ENCODE measurements around the gene EMILIN3. TPM values are rescaled to one million over a fixed set of nuclear protein-coding genes. Genes with fewer than 3 reads are reported as not detected.

The EMILIN3 gene, protein sequence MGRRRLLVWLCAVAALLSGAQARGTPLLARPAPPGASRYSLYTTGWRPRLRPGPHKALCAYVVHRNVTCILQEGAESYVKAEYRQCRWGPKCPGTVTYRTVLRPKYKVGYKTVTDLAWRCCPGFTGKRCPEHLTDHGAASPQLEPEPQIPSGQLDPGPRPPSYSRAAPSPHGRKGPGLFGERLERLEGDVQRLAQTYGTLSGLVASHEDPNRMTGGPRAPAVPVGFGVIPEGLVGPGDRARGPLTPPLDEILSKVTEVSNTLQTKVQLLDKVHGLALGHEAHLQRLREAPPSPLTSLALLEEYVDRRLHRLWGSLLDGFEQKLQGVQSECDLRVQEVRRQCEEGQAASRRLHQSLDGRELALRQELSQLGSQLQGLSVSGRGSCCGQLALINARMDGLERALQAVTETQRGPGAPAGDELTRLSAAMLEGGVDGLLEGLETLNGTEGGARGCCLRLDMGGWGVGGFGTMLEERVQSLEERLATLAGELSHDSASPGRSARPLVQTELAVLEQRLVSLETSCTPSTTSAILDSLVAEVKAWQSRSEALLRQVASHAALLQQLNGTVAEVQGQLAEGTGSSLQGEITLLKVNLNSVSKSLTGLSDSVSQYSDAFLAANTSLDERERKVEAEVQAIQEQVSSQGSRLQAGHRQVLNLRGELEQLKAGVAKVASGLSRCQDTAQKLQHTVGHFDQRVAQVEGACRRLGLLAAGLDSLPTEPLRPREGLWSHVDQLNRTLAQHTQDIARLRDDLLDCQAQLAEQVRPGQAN
- total RNA-seq (2021; ENCODE audit: unreplicated experiment) = not detected
- polyA plus RNA-seq (2012) = 0.06 and 0.16 TPM in 2 replicates
- not detected for Bru-seq, nascent RNA
- BruChase-seq, experiment 1, labeled RNA remaining after a 6-hour chase = not detected
- BruChase-seq, experiment 2, labeled RNA remaining after a 2-hour chase = not detected
- long read RNA-seq = 0 reads

DNA sequence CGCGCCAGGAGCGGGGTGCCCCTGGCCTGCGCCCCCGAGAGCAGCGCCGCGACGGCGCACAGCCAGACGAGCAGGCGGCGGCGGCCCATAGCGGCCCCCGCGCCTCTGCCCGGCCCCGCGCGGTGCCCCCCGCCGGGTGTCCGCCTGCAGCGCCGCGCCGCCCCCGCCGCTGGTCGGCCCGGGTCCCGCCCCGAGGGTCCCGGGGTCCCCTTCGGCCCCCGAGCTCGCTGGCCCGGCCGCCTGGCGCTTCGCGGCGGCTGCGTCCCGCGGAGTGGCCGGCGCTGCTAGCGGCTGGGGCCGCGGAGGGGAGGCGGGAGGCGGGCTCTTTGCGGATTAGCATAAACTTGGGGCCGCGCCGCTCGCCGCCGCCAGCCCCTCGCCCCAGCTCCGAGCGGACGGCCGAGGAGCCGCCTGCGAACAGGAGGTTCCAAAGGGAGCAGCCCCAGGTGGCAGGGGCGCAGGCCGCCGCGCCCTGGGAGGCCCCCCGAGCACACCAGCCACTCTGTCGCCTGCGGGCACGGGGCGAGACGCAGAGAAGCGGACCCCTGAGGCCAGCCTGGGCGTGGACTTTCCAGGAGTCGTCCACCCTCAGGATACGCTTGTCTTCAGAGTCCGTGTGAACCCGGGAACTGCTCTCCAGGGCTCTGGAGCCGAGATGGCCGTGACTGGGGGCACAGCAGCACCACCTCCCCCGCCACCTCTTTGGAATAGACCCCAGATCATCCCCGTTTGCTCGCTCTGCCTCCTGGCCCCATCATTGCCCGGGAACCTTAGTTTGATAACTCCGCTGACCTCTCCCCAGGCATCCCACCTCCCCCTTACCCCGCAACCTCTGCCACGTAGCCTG lies at the start of gene EMILIN3:
Gene EMILIN3, minus strand, starts transcription at position 273 of the 847 bp plus-strand sequence. Its CDS starts 184 bp downstream, at position 89.
- no peak within 1 kb of the TSS for H2AFZ ChIP-seq (ENCODE audit: low read depth, low read length, poor library complexity, severe bottlenecking)
- ChIA-PET CTCF (no interaction called here), POLR2A (no interaction called here), RAD21 (ENCODE audit: low non-redundant PET in 1 of 2, low total read pairs in 2 of 2, uncharacterized antibody in 2 of 2, unreplicated experiment in 2 of 2) (no interaction called here)
- BruUV-seq (replicated peaks) = no TSS peak
- H3K79me2 ChIP-seq (ENCODE audit: insufficient read depth, low read length) = no peaks in the 10 kb centered on the region
- no peaks in the 10 kb centered on the region for H3K27me3 ChIP-seq (ENCODE audit: insufficient read depth, low read length)
- DNase-seq (ENCODE audit: low read depth, low spot score) (no peak), ATAC-seq (no peak)
- H3K36me3 ChIP-seq (ENCODE audit: control insufficient read depth in 1 of 2, insufficient read depth in 2 of 2, low read length in 2 of 2) = no peaks in the 10 kb centered on the region
- no peaks in the 10 kb centered on the region for H4K20me1 ChIP-seq (ENCODE audit: insufficient read depth)
- no peak within 1 kb of the TSS for H3K4me2 ChIP-seq (ENCODE audit: low read length)
- H3K27ac ChIP-seq (ENCODE audit: low read depth, low read length) = no peak within 1 kb of the TSS
- no peaks in the 10 kb centered on the region for H3K4me1 ChIP-seq (ENCODE audit: control insufficient read depth in 1 of 2, insufficient read depth in 2 of 2, low read length in 2 of 2)
- no peaks in the 10 kb centered on the region for H3K9me3 ChIP-seq (ENCODE audit: control insufficient read depth in 1 of 2, insufficient read depth in 1 of 2, low read depth in 1 of 2, low read length in 2 of 2)
- no peak for TF ChIP-seq EGR1 (IDR thresholded peaks at IDR 0.05; ENCODE audit: low read depth)
- no peak for TF ChIP-seq SIN3A (IDR thresholded peaks at IDR 0.05; ENCODE audit: low read depth)
- TF ChIP-seq EZH2 (IDR thresholded peaks at IDR 0.05) = no peak
- H3K9me2 ChIP-seq (ENCODE audit: insufficient read depth) = no peaks in the 10 kb centered on the region
- intact Hi-C loops (cut with micrococcal nuclease) = no loop called here
- no peak within 1 kb of the TSS for H3K9ac ChIP-seq (ENCODE audit: low read length)
- H3K4me3 ChIP-seq (replicated peaks in 1 of 2; ENCODE audit: low read depth in 1 of 2, low read length in 2 of 2) = no peak within 1 kb of the TSS

DNA sequence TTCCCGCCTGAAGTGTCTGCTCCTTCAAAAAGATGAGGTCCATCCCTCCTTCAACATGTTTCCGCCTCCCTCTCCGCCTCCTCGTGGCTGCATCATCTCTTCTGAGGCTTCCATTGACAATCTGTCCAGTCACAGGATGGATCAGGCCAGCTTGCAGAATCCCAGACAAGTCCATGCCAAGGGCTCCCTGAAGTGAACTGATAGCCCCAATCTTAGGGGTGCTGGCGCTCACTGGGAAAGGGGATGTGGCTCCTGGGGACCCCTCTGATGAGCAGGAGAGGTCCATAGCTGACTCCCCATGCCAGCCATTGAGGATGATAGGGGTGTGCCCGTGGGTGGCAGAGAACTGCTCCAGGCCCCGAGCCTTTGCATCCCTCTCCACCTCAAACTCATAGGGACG lies 48.6 kb upstream of the EMILIN3 start:
- H3K79me2 ChIP-seq (ENCODE audit: insufficient read depth, low read length) = no peaks in the 10 kb centered on the region
- no peak overlapping the region for H3K4me3 ChIP-seq (replicated peaks in 1 of 2; ENCODE audit: low read depth in 1 of 2, low read length in 2 of 2)
- no peaks in the 10 kb centered on the region for H4K20me1 ChIP-seq (ENCODE audit: insufficient read depth)
- RAD21 ChIA-PET (ENCODE audit: low non-redundant PET in 1 of 2, low total read pairs in 2 of 2, uncharacterized antibody in 2 of 2, unreplicated experiment in 2 of 2) = no interaction called here
- no peaks in the 10 kb centered on the region for H3K4me1 ChIP-seq (ENCODE audit: control insufficient read depth in 1 of 2, insufficient read depth in 2 of 2, low read length in 2 of 2)
- intact Hi-C loops (cut with micrococcal nuclease) = no loop called here
- peaks cover 0 to 15% of the 10 kb centered on the region in 2 experiments; a peak in 2 of 4 replicates for H3K36me3 ChIP-seq (ENCODE audit: control insufficient read depth in 1 of 2, insufficient read depth in 2 of 2, low read length in 2 of 2)
- no peaks in the 10 kb centered on the region for H3K9me3 ChIP-seq (ENCODE audit: control insufficient read depth in 1 of 2, insufficient read depth in 1 of 2, low read depth in 1 of 2, low read length in 2 of 2)
- no peak overlapping the region for H2AFZ ChIP-seq (ENCODE audit: low read depth, low read length, poor library complexity, severe bottlenecking)
- no peak overlapping the region for H3K9ac ChIP-seq (ENCODE audit: low read length)
- DNase-seq (ENCODE audit: low read depth, low spot score) (no peak), ATAC-seq (no peak)
- no peak overlapping the region for H3K27ac ChIP-seq (ENCODE audit: low read depth, low read length)
- H3K9me2 ChIP-seq (ENCODE audit: insufficient read depth) = no peaks in the 10 kb centered on the region
- CTCF ChIA-PET = no interaction called here
- no peaks in the 10 kb centered on the region for H3K27me3 ChIP-seq (ENCODE audit: insufficient read depth, low read length)
- BruUV-seq (replicated peaks) = no TSS peak
- H3K4me2 ChIP-seq (ENCODE audit: low read length) = no peak overlapping the region
- POLR2A ChIA-PET = no interaction called here
- TF ChIP-seq, protein P1, sequence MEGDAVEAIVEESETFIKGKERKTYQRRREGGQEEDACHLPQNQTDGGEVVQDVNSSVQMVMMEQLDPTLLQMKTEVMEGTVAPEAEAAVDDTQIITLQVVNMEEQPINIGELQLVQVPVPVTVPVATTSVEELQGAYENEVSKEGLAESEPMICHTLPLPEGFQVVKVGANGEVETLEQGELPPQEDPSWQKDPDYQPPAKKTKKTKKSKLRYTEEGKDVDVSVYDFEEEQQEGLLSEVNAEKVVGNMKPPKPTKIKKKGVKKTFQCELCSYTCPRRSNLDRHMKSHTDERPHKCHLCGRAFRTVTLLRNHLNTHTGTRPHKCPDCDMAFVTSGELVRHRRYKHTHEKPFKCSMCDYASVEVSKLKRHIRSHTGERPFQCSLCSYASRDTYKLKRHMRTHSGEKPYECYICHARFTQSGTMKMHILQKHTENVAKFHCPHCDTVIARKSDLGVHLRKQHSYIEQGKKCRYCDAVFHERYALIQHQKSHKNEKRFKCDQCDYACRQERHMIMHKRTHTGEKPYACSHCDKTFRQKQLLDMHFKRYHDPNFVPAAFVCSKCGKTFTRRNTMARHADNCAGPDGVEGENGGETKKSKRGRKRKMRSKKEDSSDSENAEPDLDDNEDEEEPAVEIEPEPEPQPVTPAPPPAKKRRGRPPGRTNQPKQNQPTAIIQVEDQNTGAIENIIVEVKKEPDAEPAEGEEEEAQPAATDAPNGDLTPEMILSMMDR (IDR thresholded peaks at IDR 0.05 in 2 of 3, conservative IDR thresholded peaks at IDR 0.05 in 1 of 3; ENCODE audit: borderline replicate concordance in 1 of 3, insufficient read depth in 1 of 3, low read depth in 2 of 3, low read length in 2 of 3) = no peak
- no peak for TF ChIP-seq SIN3A (IDR thresholded peaks at IDR 0.05; ENCODE audit: low read depth)
- no peak for TF ChIP-seq SP1 (IDR thresholded peaks at IDR 0.05; ENCODE audit: low read depth)
- TF ChIP-seq JUND (IDR thresholded peaks at IDR 0.05) = no peak
- TF ChIP-seq, protein P2, sequence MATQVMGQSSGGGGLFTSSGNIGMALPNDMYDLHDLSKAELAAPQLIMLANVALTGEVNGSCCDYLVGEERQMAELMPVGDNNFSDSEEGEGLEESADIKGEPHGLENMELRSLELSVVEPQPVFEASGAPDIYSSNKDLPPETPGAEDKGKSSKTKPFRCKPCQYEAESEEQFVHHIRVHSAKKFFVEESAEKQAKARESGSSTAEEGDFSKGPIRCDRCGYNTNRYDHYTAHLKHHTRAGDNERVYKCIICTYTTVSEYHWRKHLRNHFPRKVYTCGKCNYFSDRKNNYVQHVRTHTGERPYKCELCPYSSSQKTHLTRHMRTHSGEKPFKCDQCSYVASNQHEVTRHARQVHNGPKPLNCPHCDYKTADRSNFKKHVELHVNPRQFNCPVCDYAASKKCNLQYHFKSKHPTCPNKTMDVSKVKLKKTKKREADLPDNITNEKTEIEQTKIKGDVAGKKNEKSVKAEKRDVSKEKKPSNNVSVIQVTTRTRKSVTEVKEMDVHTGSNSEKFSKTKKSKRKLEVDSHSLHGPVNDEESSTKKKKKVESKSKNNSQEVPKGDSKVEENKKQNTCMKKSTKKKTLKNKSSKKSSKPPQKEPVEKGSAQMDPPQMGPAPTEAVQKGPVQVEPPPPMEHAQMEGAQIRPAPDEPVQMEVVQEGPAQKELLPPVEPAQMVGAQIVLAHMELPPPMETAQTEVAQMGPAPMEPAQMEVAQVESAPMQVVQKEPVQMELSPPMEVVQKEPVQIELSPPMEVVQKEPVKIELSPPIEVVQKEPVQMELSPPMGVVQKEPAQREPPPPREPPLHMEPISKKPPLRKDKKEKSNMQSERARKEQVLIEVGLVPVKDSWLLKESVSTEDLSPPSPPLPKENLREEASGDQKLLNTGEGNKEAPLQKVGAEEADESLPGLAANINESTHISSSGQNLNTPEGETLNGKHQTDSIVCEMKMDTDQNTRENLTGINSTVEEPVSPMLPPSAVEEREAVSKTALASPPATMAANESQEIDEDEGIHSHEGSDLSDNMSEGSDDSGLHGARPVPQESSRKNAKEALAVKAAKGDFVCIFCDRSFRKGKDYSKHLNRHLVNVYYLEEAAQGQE (IDR thresholded peaks at IDR 0.05; ENCODE audit: low read depth) = no peak
- TF ChIP-seq FOSL1 (IDR thresholded peaks at IDR 0.05; ENCODE audit: low read depth) = no peak
- TF ChIP-seq, protein P3, sequence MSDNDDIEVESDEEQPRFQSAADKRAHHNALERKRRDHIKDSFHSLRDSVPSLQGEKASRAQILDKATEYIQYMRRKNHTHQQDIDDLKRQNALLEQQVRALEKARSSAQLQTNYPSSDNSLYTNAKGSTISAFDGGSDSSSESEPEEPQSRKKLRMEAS (IDR thresholded peaks at IDR 0.05) = no peak
- TF ChIP-seq ELF1 (IDR thresholded peaks at IDR 0.05; ENCODE audit: borderline replicate concordance, low read depth) = no peak
- TF ChIP-seq ZFX (IDR thresholded peaks at IDR 0.05) = no peak
